H1 (cell line): ENCODE measurements around the gene KCNK15. TPM values are rescaled to one million over a fixed set of nuclear protein-coding genes. Genes with fewer than 3 reads are reported as not detected.

ENCODE experiments used
- ATF2 ChIP-seq: IDR thresholded peaks from 2 replicates; pipeline ENCODE4 v1.6.1; 2012; ENCODE audit warnings: low read length, inconsistent platforms
- CEBPB ChIP-seq: IDR thresholded peaks from 2 replicates; pipeline ENCODE4 v1.6.1; 2012; ENCODE audit warnings: low read depth, low read length
- EP300 ChIP-seq, 2 experiments: IDR thresholded peaks; 1 replicate in 1 of 2; 2 replicates in 1 of 2; pipeline ENCODE4 v1.6.1; 2011 to 2012; ENCODE audit warnings: low read depth in 2 of 2, low read length in 2 of 2, mild to moderate bottlenecking in 2 of 2, borderline replicate concordance in 1 of 2, inconsistent platforms in 1 of 2, moderate library complexity in 1 of 2
- GTF2F1 ChIP-seq: IDR thresholded peaks from 2 replicates; pipeline ENCODE4 v1.6.1; 2012; ENCODE audit warnings: low read depth, low read length, improper control_type of control experiment, borderline replicate concordance
- PHF8 ChIP-seq: fragments of 200-600 bp; sonication (generic); conservative IDR thresholded peaks from 2 replicates; pipeline ENCODE4 v1.7.1; 2012; ENCODE audit warnings: low read depth, mild to moderate bottlenecking, inconsistent platforms, low read length, moderate library complexity
- POU5F1 ChIP-seq: IDR thresholded peaks from 2 replicates; pipeline ENCODE4 v1.6.1; 2011; ENCODE audit warnings: low read depth, mild to moderate bottlenecking, low read length, moderate library complexity
- polyA plus RNA-seq, 7 experiments: library from polyadenylated mRNA; depleted of rRNA in 3 of 7; stranded (reverse) in 5 of 7; unstranded in 2 of 7; fragments of >200 nt in 5 of 7; fragments of 200-250 nt in 2 of 7; gene quantifications; 1 replicate in 5 of 7; 2 replicates in 1 of 7; 4 replicates in 1 of 7; pipeline versions ENCODE4 v1.2.1 to v1.2.3, GENCODE V29; 2011 to 2013; ENCODE audit warnings: missing spikeins in 2 of 7, mixed read lengths in 2 of 7
- total RNA-seq: library from RNA; stranded (reverse); fragmentation: NEBNext Ultra II Directional; extraction: Animal tissue kit (Norgen Biotek cat#: 25700); gene quantifications from 2 replicates; pipeline ENCODE4 v1.2.1, GENCODE V29; 2021
- TF ChIP-seq, protein P1 (sequence below): fragments of 300-600 bp; sonication (generic); IDR thresholded peaks from 2 replicates; pipeline ENCODE4 v1.7.1; 2012; ENCODE audit warnings: low read length, moderate library complexity, mild to moderate bottlenecking, inconsistent platforms; ENCODE audit not compliant: insufficient replicate concordance
- TF ChIP-seq, protein P2 (sequence below): IDR thresholded peaks from 2 replicates; pipeline ENCODE4 v1.6.1; 2012; ENCODE audit warnings: inconsistent platforms

Gene KCNK15
- total and polyA plus RNA-seq, 2 of the 8 experiments (the other 6 are each of a cell fraction or from before 2014, with no cell fraction given): 0.24 to 0.33 TPM

GRCh38 chr20:44711237-44711636 is 34.4 kb upstream of the KCNK15 start (continued):
- TF ChIP-seq, protein P1, sequence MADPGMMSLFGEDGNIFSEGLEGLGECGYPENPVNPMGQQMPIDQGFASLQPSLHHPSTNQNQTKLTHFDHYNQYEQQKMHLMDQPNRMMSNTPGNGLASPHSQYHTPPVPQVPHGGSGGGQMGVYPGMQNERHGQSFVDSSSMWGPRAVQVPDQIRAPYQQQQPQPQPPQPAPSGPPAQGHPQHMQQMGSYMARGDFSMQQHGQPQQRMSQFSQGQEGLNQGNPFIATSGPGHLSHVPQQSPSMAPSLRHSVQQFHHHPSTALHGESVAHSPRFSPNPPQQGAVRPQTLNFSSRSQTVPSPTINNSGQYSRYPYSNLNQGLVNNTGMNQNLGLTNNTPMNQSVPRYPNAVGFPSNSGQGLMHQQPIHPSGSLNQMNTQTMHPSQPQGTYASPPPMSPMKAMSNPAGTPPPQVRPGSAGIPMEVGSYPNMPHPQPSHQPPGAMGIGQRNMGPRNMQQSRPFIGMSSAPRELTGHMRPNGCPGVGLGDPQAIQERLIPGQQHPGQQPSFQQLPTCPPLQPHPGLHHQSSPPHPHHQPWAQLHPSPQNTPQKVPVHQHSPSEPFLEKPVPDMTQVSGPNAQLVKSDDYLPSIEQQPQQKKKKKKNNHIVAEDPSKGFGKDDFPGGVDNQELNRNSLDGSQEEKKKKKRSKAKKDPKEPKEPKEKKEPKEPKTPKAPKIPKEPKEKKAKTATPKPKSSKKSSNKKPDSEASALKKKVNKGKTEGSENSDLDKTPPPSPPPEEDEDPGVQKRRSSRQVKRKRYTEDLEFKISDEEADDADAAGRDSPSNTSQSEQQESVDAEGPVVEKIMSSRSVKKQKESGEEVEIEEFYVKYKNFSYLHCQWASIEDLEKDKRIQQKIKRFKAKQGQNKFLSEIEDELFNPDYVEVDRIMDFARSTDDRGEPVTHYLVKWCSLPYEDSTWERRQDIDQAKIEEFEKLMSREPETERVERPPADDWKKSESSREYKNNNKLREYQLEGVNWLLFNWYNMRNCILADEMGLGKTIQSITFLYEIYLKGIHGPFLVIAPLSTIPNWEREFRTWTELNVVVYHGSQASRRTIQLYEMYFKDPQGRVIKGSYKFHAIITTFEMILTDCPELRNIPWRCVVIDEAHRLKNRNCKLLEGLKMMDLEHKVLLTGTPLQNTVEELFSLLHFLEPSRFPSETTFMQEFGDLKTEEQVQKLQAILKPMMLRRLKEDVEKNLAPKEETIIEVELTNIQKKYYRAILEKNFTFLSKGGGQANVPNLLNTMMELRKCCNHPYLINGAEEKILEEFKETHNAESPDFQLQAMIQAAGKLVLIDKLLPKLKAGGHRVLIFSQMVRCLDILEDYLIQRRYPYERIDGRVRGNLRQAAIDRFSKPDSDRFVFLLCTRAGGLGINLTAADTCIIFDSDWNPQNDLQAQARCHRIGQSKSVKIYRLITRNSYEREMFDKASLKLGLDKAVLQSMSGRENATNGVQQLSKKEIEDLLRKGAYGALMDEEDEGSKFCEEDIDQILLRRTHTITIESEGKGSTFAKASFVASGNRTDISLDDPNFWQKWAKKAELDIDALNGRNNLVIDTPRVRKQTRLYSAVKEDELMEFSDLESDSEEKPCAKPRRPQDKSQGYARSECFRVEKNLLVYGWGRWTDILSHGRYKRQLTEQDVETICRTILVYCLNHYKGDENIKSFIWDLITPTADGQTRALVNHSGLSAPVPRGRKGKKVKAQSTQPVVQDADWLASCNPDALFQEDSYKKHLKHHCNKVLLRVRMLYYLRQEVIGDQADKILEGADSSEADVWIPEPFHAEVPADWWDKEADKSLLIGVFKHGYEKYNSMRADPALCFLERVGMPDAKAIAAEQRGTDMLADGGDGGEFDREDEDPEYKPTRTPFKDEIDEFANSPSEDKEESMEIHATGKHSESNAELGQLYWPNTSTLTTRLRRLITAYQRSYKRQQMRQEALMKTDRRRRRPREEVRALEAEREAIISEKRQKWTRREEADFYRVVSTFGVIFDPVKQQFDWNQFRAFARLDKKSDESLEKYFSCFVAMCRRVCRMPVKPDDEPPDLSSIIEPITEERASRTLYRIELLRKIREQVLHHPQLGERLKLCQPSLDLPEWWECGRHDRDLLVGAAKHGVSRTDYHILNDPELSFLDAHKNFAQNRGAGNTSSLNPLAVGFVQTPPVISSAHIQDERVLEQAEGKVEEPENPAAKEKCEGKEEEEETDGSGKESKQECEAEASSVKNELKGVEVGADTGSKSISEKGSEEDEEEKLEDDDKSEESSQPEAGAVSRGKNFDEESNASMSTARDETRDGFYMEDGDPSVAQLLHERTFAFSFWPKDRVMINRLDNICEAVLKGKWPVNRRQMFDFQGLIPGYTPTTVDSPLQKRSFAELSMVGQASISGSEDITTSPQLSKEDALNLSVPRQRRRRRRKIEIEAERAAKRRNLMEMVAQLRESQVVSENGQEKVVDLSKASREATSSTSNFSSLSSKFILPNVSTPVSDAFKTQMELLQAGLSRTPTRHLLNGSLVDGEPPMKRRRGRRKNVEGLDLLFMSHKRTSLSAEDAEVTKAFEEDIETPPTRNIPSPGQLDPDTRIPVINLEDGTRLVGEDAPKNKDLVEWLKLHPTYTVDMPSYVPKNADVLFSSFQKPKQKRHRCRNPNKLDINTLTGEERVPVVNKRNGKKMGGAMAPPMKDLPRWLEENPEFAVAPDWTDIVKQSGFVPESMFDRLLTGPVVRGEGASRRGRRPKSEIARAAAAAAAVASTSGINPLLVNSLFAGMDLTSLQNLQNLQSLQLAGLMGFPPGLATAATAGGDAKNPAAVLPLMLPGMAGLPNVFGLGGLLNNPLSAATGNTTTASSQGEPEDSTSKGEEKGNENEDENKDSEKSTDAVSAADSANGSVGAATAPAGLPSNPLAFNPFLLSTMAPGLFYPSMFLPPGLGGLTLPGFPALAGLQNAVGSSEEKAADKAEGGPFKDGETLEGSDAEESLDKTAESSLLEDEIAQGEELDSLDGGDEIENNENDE: no peak
- no peak for TF ChIP-seq GTF2F1
- no peak for TF ChIP-seq PHF8
- TF ChIP-seq, protein P2, sequence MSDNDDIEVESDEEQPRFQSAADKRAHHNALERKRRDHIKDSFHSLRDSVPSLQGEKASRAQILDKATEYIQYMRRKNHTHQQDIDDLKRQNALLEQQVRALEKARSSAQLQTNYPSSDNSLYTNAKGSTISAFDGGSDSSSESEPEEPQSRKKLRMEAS: no peak
- TF ChIP-seq POU5F1: no peak
- TF ChIP-seq CEBPB: no peak
- no peak for TF ChIP-seq ATF2
- no peak for TF ChIP-seq EP300 (IDR thresholded peaks at IDR 0.05; ENCODE audit: borderline replicate concordance in 1 of 2, low read depth in 2 of 2, low read length in 2 of 2)
